Mammary epithelial cell (primary cell): ENCODE results near the gene CSNK1A1L.

Experiments used
- EZH2 ChIP-seq: IDR thresholded peaks from 2 replicates; pipeline ENCODE4 v1.6.1; 2012; ENCODE audit warnings: low read length, inconsistent platforms, borderline replicate concordance
- TF ChIP-seq, protein P1 (sequence below), 2 donors: IDR thresholded peaks in 1 of 2; conservative IDR thresholded peaks in 1 of 2; 2 replicates each; pipeline ENCODE4 v1.5.1; 2011 to 2012; ENCODE audit warnings: inconsistent platforms in 2 of 2, low read length in 2 of 2, mild to moderate bottlenecking in 2 of 2, control low read depth in 1 of 2, low read depth in 1 of 2; ENCODE audit not compliant: insufficient read depth in 1 of 2; ENCODE audit errors: extremely low read depth in 1 of 2

DNA sequence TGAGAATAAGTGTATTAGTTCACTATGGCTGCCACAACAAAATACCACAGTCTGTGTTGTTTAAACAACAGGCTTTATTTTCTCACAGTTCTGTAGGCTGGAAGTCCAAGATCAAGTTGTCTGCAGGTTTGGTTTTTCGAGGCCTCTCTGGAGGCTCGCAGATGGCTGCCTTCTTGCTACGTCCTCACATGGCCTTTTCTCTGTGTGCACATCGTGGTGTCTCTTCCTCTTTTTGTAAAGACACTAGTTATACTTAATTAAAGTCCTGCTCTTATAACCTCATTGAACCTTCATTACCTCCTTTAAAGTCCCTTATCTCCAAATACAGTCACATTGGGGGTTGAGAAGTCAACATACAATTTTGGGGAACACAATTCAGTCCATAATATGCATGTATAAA lies 10.6 kb downstream of the CSNK1A1L start:
- TF ChIP-seq, protein P1, sequence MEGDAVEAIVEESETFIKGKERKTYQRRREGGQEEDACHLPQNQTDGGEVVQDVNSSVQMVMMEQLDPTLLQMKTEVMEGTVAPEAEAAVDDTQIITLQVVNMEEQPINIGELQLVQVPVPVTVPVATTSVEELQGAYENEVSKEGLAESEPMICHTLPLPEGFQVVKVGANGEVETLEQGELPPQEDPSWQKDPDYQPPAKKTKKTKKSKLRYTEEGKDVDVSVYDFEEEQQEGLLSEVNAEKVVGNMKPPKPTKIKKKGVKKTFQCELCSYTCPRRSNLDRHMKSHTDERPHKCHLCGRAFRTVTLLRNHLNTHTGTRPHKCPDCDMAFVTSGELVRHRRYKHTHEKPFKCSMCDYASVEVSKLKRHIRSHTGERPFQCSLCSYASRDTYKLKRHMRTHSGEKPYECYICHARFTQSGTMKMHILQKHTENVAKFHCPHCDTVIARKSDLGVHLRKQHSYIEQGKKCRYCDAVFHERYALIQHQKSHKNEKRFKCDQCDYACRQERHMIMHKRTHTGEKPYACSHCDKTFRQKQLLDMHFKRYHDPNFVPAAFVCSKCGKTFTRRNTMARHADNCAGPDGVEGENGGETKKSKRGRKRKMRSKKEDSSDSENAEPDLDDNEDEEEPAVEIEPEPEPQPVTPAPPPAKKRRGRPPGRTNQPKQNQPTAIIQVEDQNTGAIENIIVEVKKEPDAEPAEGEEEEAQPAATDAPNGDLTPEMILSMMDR (conservative IDR thresholded peaks at IDR 0.05 in 1 of 2, IDR thresholded peaks at IDR 0.05 in 1 of 2; ENCODE audit: extremely low read depth in 1 of 2, insufficient read depth in 1 of 2, low read depth in 1 of 2, low read length in 2 of 2) = no peak
- TF ChIP-seq EZH2 = no peak
